Measurements from ENCODE around the gene PITPNM2. TPM values are rescaled to one million over a fixed set of nuclear protein-coding genes. Genes with fewer than 3 reads are reported as not detected.

Gene PITPNM2
- total RNA-seq: 3.9 and 4.2 TPM in 2 replicates

DNA sequence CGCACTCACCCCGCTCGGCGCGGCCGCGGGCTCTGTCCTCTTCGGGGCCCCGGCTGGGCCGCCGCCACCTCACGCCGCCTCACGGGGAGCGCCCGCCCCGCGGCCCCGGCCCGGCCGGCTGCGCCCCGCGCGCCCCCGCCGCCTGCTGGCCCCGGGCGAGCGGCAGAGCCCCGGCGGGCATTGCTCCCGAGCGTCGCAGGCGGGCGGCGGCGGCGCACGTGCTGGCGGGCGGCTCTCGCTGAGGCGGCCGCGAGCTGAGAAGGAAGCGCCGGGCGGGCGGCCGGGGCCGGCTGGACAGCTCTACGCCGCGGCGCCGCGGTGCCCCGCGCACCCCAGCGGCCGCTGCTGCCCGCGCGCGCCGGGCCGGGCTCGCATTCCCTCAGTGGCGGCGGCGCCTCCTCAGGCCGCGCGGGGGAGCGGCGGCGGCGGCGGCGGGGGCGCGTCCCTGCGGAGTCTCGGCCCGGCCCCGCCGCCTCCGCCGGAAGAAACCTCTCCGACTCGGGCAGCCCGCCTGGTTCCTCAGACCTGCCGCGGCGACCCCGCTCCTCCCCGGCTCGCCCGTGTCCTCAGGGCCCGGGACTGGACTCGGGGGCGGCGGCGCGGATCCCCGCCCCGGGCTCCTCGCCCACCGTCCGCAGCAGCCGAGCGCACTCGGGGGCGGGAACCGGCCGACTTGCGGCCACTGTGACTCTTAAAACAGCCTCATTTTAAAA lies at the start of gene PITPNM2:
Gene PITPNM2 (minus strand): TSS at position 347 of the 713 bp plus-strand sequence. CDS start 116,500 bp downstream, outside the sequence.
- H3K4me3 ChIP-seq (ENCODE audit: low read depth, low read length): peak within 1 kb of the TSS; percentile 67
- TF ChIP-seq, protein P1, sequence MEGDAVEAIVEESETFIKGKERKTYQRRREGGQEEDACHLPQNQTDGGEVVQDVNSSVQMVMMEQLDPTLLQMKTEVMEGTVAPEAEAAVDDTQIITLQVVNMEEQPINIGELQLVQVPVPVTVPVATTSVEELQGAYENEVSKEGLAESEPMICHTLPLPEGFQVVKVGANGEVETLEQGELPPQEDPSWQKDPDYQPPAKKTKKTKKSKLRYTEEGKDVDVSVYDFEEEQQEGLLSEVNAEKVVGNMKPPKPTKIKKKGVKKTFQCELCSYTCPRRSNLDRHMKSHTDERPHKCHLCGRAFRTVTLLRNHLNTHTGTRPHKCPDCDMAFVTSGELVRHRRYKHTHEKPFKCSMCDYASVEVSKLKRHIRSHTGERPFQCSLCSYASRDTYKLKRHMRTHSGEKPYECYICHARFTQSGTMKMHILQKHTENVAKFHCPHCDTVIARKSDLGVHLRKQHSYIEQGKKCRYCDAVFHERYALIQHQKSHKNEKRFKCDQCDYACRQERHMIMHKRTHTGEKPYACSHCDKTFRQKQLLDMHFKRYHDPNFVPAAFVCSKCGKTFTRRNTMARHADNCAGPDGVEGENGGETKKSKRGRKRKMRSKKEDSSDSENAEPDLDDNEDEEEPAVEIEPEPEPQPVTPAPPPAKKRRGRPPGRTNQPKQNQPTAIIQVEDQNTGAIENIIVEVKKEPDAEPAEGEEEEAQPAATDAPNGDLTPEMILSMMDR (IDR thresholded peaks at IDR 0.05; ENCODE audit: insufficient read depth, low read depth, low read length): no peak
- peak; percentile 68 for DNase-seq (ENCODE audit: low read depth)

DNA sequence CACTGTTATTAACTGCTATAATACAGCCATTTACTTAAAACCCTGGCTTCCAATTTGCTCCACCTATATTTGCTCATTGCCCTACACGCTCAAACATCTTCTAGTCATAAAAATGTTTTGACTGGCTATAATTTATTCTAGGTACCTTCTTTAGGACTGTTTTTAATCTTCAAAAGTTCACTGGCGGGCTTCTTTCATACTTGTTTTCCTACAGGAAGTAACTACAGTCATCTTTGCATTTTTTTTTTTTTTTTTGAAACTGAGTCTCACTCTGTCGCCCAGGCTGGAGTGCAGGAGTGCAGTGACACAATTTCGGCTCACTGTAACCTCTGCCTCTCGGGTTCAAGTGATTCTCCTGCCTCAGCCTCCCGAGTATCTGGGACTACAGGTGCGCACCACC lies 49.5 kb upstream of the PITPNM2 start:
- TF ChIP-seq, protein P1 (IDR thresholded peaks at IDR 0.05; ENCODE audit: insufficient read depth, low read depth, low read length): no peak
- no peak overlapping the region for H3K4me3 ChIP-seq (ENCODE audit: low read depth, low read length)
- peak; percentile 5 for DNase-seq (ENCODE audit: low read depth)

DNA sequence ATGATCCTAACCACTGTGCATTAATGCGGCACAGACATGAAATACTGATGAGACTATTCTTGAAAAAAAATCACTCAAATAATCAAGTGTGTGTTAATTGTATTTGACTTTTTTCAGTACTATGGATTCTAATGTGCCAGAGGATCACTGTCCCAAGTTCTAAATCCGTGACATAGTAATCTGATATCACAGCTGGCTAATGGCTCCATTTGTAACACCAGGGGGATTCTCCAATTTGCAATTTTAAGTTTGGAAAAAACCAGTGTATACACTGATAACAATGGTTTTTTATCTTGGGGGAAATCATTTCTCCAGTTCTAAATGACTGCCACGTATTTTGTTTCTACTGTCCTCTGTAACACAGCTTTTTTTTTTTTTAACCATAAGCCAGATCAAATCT lies 49.0 kb upstream of the PITPNM2 start:
- TF ChIP-seq, protein P1 (IDR thresholded peaks at IDR 0.05; ENCODE audit: insufficient read depth, low read depth, low read length): no peak
- no peak for DNase-seq (ENCODE audit: low read depth)
- H3K4me3 ChIP-seq (ENCODE audit: low read depth, low read length): no peak overlapping the region

DNA sequence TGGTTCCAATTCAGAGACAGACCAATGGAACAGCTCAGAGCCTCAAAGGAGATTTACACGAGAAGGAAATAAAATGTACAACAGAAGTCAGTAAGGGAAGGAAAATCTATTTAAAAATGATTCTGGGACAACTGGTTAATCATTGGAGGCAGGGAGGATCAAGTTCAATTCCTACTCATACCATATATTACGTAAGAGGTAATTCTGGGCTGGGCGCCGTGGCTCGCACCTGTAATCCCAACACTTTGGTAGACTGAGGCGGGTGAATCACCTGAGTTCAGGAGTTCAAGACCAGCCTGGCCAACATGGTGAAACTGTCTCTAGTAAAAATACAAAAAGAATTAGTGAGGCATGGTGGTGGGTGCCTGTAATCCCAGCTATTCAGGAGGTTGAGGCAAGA lies 36.7 kb upstream of the PITPNM2 start:
- TF ChIP-seq, protein P1 (IDR thresholded peaks at IDR 0.05; ENCODE audit: insufficient read depth, low read depth, low read length): no peak
- no peak for DNase-seq (ENCODE audit: low read depth)
- H3K4me3 ChIP-seq (ENCODE audit: low read depth, low read length): no peak overlapping the region

DNA sequence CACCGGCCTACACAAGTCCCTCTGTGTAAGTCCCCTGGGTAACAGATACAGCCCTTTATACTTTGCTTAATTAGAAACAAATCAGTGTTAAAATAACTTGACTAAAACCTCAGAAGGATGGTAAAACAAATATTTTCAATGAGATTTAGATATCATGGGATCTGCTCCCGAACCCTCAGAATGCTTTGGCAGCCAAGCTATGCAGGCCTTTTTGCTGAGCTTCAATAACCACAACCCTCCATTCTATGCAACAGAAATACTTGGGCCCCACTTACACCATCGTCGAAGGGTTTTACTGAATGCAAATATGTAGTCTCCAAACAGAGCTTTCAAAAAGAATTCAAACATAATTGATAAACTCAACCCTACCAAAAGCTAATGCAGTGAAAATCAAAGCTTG lies 29.3 kb upstream of the PITPNM2 start:
- H3K4me3 ChIP-seq (ENCODE audit: low read depth, low read length): no peak overlapping the region
- TF ChIP-seq, protein P1 (IDR thresholded peaks at IDR 0.05; ENCODE audit: insufficient read depth, low read depth, low read length): no peak
- DNase-seq (ENCODE audit: low read depth): no peak

DNA sequence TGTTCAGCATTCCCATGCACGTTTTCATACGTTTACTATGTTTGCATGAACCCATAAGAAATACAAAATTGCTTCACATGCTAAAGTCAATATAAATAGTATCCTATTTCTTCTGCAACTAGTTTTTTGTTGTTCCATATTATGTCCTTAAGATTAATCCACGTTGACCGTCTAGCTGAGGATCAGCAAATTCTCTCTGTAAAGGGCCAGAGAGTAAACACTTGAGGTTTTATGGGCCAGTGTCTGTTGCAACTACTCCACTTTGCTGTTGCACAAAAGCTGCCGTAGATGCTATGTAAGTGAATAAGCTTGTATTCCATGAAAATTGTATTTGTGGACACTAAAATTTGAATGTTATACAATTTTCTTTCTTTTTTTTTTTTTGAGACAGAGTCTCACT lies 21.1 kb upstream of the PITPNM2 start:
- peak; percentile 58 for DNase-seq (ENCODE audit: low read depth)
- TF ChIP-seq, protein P1 (IDR thresholded peaks at IDR 0.05; ENCODE audit: insufficient read depth, low read depth, low read length): no peak
- no peak overlapping the region for H3K4me3 ChIP-seq (ENCODE audit: low read depth, low read length)

DNA sequence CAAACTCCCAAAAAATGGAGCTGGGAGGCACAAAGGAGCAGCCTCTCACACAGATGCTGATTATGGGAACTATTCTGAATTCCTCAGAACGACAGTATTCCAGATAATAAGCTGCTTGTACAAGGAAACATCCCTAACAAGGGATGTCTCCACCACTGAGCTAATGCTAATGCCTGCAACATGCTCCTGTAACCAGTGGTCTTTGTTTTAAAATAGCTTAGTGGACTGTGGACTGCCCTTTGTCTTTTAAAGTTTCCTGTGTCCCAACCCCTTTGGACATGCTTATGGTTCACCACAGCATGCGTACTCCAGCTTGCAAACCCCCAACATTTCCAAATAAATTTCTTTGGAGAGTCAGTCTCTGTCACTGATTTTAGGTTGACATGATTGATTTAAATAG lies 16.4 kb upstream of the PITPNM2 start:
- TF ChIP-seq, protein P1 (IDR thresholded peaks at IDR 0.05; ENCODE audit: insufficient read depth, low read depth, low read length): no peak
- no peak for DNase-seq (ENCODE audit: low read depth)
- no peak overlapping the region for H3K4me3 ChIP-seq (ENCODE audit: low read depth, low read length)
